GM19463 (cell line): Measurements from ENCODE around the gene SKAP1.
"Not testable (repeated sequence)": the region's sequence is repeated elsewhere in the genome, so short reads cannot be mapped to it uniquely, and the experiment has no call there.

Experiments used
- ATAC-seq: cut with Tn5 transposase; IDR thresholded peaks from one replicate; pipeline ENCODE4 v1.9.1; 2021; ENCODE audit warnings: mild to moderate bottlenecking, moderate library complexity; ENCODE audit not compliant: unreplicated experiment

The SKAP1 gene

GRCh38 chr17:48373883-48374282 is 56.1 kb downstream of the SKAP1 start:
- ATAC-seq, result no peak

- ATAC-seq, result no peak
These were observed 56.7 kb downstream of the SKAP1 start for GRCh38 chr17:48373130-48373830.

GRCh38 chr17:48368967-48369366 is 61.0 kb downstream of the SKAP1 start:
- not testable (repeated sequence) for ATAC-seq

GRCh38 chr17:48368352-48368908 is 61.6 kb downstream of the SKAP1 start:
- no peak for ATAC-seq

- no peak for ATAC-seq
These were observed 66.9 kb downstream of the SKAP1 start for GRCh38 chr17:48363161-48363560.

GRCh38 chr17:48360861-48361633 is 69.0 kb downstream of the SKAP1 start:
- not testable (repeated sequence) for ATAC-seq

- ATAC-seq, result no peak
These were observed 72.0 kb downstream of the SKAP1 start for GRCh38 chr17:48357779-48358602.

- no peak for ATAC-seq
These were observed 73.1 kb downstream of the SKAP1 start for GRCh38 chr17:48356866-48357265.

GRCh38 chr17:48352630-48353029 is 77.4 kb downstream of the SKAP1 start:
- ATAC-seq, result no peak

GRCh38 chr17:48351911-48352332 is 78.1 kb downstream of the SKAP1 start:
- ATAC-seq, result no peak

- no peak for ATAC-seq
These were observed 81.7 kb downstream of the SKAP1 start for GRCh38 chr17:48348352-48348751.

GRCh38 chr17:48347177-48347576 is 82.8 kb downstream of the SKAP1 start:
- no peak for ATAC-seq

GRCh38 chr17:48344251-48344650 is 85.8 kb downstream of the SKAP1 start:
- no peak for ATAC-seq

GRCh38 chr17:48340916-48341315 is 89.1 kb downstream of the SKAP1 start:
- no peak for ATAC-seq

- no peak for ATAC-seq
These were observed 91.3 kb downstream of the SKAP1 start for GRCh38 chr17:48338720-48339119.

- ATAC-seq, result not testable (repeated sequence)
These were observed 92.1 kb downstream of the SKAP1 start for GRCh38 chr17:48337903-48338302.

- no peak for ATAC-seq
These were observed 93.0 kb downstream of the SKAP1 start for GRCh38 chr17:48336986-48337385.

GRCh38 chr17:48335858-48336500 is 94.0 kb downstream of the SKAP1 start:
- ATAC-seq, result no peak

GRCh38 chr17:48335146-48335784 is 94.7 kb downstream of the SKAP1 start:
- no peak for ATAC-seq

GRCh38 chr17:48333034-48333530 is 96.9 kb downstream of the SKAP1 start:
- no peak for ATAC-seq
